Hematopoietic multipotent progenitor cell treated with erythropoietin and hydrocortisone succinate and interleukin-3 and kit ligand, for 15 days (in vitro differentiated cells): ENCODE measurements around the gene TP63.

Experiments
- DNase-seq: peaks from one replicate; pipeline ENCODE4 v3.0.0-alpha.2; 2015; ENCODE audit warnings: low spot score

The TP63 gene

DNA sequence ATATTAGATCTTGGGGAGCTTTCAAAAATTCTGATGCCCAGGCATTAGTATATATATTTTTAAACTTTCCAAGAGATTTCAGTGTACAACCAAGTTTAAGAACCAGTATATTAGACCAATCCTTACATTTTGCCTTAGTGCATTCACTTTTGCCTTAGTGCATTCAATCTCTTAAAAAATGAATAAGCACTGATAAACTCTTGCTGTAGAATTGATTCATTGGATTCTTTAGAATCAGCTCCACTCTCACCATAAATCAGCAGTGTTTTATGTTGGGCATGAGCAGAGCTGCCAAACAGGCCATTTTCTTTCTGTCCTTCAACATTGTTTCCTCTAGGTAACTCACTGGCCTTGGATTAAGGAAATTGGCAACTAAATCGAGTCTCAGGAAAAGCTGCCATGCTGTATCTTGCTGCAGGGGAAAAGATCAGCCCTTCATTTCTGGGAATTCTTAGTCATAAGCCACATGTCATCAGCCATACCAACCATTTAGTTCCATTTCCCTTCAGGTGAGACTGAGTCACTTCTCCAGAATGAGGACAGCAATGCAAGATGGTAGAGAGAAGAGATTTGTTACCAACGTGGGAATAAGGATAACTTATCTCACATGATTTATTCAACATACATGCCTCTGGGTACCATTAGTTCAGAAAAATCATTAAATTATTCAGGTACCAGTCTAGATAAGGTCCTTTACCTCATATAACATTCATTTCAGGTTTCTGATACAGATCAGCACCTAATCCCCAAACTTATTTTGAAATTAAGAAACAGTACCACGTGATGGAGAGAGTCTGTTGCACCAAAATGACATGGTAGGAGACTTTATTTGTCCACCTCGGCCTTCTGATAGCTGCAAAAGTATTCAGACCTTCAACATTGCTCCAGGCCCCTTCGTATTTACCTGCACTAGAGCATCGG is 297.0 kb downstream of the TP63 start:
- no peak for DNase-seq

DNA sequence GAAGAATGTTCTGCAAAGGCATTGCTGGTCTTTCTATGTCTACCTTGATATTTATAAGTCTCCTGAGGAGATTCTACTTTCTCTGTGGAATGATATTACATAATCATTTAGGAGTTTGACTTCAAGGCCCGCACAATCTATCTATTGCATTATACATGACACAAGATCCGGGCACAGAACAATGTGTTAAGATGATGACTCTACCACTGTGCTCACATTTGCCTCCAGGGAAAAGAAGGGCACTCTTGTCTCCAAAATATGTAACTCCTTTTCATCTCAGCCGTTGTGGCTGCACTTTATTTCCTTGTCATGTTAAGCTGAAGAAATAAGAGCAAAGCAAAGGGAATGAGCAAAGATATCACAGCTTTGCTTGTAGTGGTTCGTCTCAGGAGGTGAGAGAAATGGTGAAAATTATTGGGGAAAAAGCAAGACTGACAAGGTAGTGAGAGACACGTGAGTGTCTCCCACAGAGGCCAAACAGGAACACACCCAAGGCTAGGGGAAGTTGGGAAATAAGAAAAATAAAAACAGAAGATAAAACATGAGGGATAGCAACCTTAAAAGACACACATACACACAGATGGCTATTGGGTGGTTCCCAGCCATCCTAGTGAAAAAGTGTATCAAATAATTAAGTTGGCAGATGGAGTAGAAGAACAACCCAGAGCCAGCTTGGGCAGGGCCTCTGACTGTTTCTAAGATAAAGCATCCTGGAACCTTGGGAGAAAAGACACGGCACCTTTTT is 305.2 kb downstream of the TP63 start:
- DNase-seq, result no peak

DNA sequence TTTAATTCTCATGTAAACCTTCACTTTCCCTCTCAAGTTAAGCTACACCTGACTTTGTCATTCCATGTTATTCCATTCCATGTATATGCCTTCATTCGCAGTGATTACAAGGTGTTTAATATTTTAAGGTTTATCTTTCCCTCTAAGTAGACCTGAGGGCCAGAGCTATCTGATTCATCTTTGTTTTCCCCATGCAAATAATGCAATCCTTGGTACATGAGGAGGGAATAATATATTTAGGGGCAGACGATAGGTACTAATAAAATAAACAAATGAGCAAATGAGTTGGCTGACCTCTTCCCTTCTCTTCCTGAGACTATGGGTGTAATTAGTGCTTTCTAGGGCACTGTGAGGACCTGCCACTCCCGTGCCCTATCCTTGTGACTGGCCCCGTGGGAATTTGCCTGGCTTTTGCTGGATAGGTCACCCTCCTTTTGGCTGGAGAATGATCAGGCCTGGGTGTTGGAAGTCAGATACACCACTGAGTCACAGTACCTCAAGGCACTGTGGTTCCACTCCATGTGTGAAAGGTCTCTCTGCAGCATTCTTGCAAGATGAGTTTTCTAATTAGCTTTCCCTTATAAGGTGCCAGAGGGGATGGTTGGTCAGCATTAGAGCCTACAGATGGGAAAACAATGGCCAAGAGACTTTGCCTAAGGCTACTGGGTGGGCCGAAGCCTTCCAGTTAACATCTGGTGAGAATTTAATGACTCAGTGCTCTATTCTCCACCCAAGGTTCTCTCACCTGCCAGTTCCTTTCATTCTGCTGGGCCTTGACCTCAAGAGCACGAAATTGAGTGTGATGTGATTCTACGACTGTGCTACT is 306.3 kb downstream of the TP63 start:
- no peak for DNase-seq

DNA sequence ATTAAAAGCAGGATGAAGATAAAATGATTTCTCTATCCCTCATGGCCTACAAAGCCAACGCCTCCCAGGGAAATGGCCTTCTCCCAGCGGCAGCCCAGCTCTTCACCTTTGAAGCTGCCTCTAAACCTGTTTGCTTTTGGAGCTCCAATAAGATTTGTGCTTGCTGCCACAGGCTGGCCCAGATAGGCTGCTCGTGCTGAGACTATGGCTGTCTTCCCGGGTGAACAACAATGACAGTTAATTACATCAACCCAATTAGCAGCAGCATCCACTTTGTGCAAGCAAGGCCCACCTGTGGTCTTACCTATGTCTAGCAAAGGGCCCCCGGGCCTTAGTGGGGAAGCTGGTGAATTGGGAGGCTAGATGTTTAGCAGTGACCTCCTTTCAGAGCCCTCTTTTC is 309.9 kb downstream of the TP63 start:
- DNase-seq, result no peak

DNA sequence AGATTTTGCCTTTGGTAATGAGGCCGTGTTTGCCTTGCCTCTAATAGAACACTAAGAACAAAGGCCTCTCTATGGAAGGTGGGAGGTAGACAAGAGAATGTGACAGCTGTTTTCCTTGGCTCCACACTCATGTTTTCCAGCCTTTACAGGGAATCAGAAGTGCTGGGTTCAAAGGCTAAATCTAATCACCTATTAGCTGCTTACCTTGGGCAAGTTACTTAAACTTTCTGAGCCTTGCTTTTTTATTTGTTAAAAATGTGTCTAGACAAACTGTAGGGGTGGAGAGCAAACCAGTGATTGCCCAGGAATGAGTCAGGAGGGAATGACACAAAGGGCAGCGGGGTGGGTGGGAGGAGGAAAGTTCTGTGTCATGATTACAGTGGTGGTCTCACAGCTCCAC is 310.5 kb downstream of the TP63 start:
- DNase-seq, result no peak

DNA sequence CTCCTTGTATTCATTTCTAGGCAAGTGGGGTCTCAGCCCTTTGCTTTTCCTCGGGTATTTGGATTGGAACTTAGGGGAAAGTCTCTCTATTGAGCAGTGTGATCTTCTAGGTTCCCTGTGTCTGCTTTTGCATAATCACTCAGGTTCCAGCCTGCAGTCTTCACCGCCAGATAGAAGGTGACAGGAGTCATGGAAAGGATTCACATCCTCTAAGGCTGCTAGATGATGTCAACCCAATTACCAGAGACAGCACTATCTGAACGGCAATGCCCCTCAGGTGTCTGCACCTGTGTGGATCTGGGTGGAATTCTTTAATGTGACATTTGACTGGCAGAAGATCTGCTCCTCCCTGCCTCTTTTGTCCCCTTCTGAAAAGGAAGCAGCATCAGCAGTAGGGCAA is 311.8 kb downstream of the TP63 start:
- no peak for DNase-seq

DNA sequence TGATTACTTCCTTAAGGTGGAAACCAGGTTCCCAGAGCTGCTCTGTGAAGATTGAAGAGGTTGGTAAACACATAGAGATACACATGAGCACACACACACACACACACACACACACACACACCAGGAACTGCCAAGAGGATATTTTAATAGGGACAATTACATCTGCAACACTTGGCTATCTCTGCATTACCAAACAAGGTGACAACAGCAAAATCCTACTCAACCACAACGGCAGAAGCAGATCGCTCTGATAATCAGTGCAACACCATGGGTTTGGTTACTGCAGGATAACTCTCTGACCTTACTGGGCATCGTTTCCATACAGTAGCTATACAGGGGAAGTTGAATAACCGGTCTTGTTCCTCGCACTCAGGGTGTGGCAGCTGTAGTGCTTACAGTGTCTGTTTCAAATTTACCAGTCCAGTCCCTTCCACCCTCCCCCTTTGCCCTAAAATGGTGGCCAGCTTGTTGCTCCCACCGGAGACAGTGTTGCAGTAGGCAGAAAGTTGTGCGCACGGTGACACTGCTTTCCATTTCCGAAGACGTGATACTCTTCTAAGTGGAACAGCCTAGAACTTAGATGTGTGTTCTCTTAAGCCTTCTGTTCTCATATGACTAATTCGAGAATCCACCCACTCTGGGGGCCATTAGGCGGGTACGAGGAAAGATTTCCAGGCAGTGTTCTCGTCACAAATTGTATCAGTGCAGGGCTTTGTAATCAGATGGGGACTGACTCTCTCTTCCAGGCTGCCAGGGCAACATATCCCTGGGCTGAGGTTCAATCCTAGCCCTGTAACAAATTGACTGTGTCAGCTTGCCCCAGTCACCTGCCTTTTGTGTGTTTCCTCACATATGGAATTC is 313.3 kb downstream of the TP63 start:
- DNase-seq, result no peak

DNA sequence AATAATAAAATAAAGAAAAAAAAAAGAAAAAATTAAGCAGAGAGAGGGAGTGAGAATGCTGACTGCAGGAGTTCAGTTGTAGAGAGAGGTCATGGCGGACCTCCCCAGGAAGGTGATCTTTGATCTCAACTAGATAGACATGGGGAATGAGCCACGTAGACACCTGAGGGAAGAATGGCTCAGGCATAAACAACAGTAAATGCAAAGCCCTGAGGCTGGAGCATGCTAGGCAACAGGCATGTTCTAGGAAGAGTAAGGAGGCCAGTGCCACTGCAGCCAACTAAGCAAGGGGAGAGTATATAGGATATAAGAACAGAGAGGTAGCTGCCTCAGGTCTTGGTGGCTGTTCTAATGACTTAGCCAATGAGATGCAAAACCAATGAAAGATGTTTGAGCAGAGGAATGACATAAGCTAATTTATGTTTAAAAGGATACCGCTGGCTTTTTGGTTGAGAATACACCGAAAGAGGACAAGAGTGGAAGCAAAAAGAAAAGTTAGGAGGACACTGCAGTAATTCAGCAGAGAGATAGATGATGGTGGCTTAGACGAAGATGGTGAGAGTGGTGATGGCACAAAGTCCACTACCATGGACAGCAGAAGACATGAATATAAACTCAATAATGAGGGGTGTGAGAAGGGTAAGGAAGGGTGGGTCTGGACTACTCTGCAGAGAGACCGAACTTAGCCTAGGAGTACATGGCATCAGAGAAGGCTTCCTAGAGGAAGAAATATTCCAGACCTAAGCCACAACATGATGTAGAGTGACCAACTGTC is 314.9 kb downstream of the TP63 start:
- DNase-seq, result no peak
